ENCODE data around the gene C16orf89. TPM values are rescaled to one million over a fixed set of nuclear protein-coding genes. Genes with fewer than 3 reads are reported as not detected.

The C16orf89 gene
- total RNA-seq, 1 experiment from 2014 or later: 0.49 TPM

GRCh38 chr16:5019775-5020174 lies 46.0 kb downstream of the C16orf89 start (continued):
- TF ChIP-seq CTCF (IDR thresholded peaks at IDR 0.05 in 2 of 3, conservative IDR thresholded peaks at IDR 0.05 in 1 of 3; ENCODE audit: borderline replicate concordance in 1 of 3, insufficient read depth in 1 of 3, low read depth in 2 of 3, low read length in 2 of 3): no peak

- POLR2A ChIA-PET: no interaction called here
- Histone ChIP-seq H4K20me1 (ENCODE audit: insufficient read depth) (no peaks in the 10 kb centered on the region), H3K4me2 (ENCODE audit: low read length) (no peak overlapping the region), H3K27me3 (ENCODE audit: insufficient read depth, low read length) (no peaks in the 10 kb centered on the region), H3K4me3 (replicated peaks in 1 of 2; ENCODE audit: low read depth in 1 of 2, low read length in 2 of 2) (no peak overlapping the region), H3K9ac (ENCODE audit: low read length) (no peak overlapping the region), H3K36me3 (ENCODE audit: control insufficient read depth in 1 of 2, insufficient read depth in 2 of 2, low read length in 2 of 2) (no peaks in the 10 kb centered on the region), H3K9me2 (ENCODE audit: insufficient read depth) (no peaks in the 10 kb centered on the region), H3K27ac (ENCODE audit: low read depth, low read length) (no peak overlapping the region), H2AFZ (ENCODE audit: low read depth, low read length, poor library complexity, severe bottlenecking) (no peak overlapping the region), H3K9me3 (ENCODE audit: control insufficient read depth in 1 of 2, insufficient read depth in 1 of 2, low read depth in 1 of 2, low read length in 2 of 2) (no peaks in the 10 kb centered on the region), H3K79me2 (ENCODE audit: insufficient read depth, low read length) (no peaks in the 10 kb centered on the region), H3K4me1 (ENCODE audit: control insufficient read depth in 1 of 2, insufficient read depth in 2 of 2, low read length in 2 of 2) (no peaks in the 10 kb centered on the region)
- CTCF ChIA-PET: no interaction called here
- RAD21 ChIA-PET (ENCODE audit: low non-redundant PET in 1 of 2, low total read pairs in 2 of 2, uncharacterized antibody in 2 of 2, unreplicated experiment in 2 of 2): no interaction called here
- no peak for DNase-seq (ENCODE audit: low read depth, low spot score)
- intact Hi-C loops (cut with micrococcal nuclease): no loop called here
- ATAC-seq: no peak
- BruUV-seq (replicated peaks): no TSS peak
- TF ChIP-seq JUND (IDR thresholded peaks at IDR 0.05): no peak
- TF ChIP-seq EZH2phosphoT487 (IDR thresholded peaks at IDR 0.05; ENCODE audit: borderline replicate concordance): no peak
- no peak for TF ChIP-seq ZBTB33 (IDR thresholded peaks at IDR 0.05; ENCODE audit: extremely low read depth, insufficient replicate concordance, low read length)
- no peak for TF ChIP-seq POLR2A (IDR thresholded peaks at IDR 0.05; ENCODE audit: borderline replicate concordance, extremely low read depth, insufficient read depth, insufficient read length)
- no peak for TF ChIP-seq POLR2AphosphoS5 (IDR thresholded peaks at IDR 0.05; ENCODE audit: low read depth, low read length)
- TF ChIP-seq MAX (IDR thresholded peaks at IDR 0.05): no peak
- no peak for TF ChIP-seq YY1 (IDR thresholded peaks at IDR 0.05; ENCODE audit: extremely low read depth, insufficient replicate concordance, low read depth, low read length)
- TF ChIP-seq ZFX (IDR thresholded peaks at IDR 0.05): no peak
- no peak for TF ChIP-seq EZH2 (IDR thresholded peaks at IDR 0.05)
- no peak for TF ChIP-seq ZNF274 (IDR thresholded peaks at IDR 0.05; ENCODE audit: low read depth, low read length)
- TF ChIP-seq FOSL1 (IDR thresholded peaks at IDR 0.05; ENCODE audit: low read depth): no peak
- TF ChIP-seq SIN3A (IDR thresholded peaks at IDR 0.05; ENCODE audit: low read depth): no peak
- no peak for TF ChIP-seq TCF7L2 (IDR thresholded peaks at IDR 0.05; ENCODE audit: borderline replicate concordance, extremely low read depth, insufficient read depth, insufficient read length)
- no peak for TF ChIP-seq REST (IDR thresholded peaks at IDR 0.05; ENCODE audit: low read depth)
- TF ChIP-seq EGR1 (IDR thresholded peaks at IDR 0.05; ENCODE audit: low read depth): no peak
- TF ChIP-seq SP1 (IDR thresholded peaks at IDR 0.05; ENCODE audit: low read depth): no peak
These were observed 47.0 kb downstream of the C16orf89 start for GRCh38 chr16:5018793-5019192.
